Left colon (tissue), 2 donors: Measurements from ENCODE around the gene EEF1B2. TPM values are rescaled to one million over a fixed set of nuclear protein-coding genes. Genes with fewer than 3 reads are reported as not detected.
"Not testable (repeated sequence)": the region's sequence is repeated elsewhere in the genome, so short reads cannot be mapped to it uniquely, and the experiment has no call there.

Experiments used
- ATAC-seq: fragments of 200-7000 bp; cut with Tn5 transposase; one replicate; pipeline ENCODE4 v1.9.1; 2020; ENCODE audit warnings: mild to moderate bottlenecking, moderate library complexity
- DNase-seq, 2 donors: peaks; one replicate each; pipeline ENCODE4 v3.0.0-alpha.2; 2020
- intact Hi-C, 2 donors: fragments of 100-400 bp; cut with DNase I in 1 of 2; cut with micrococcal nuclease in 1 of 2; formaldehyde crosslinking; loops; one replicate each; pipeline versions ENCODE4 v1.11.2 to v1.14.0; 2022; cut with DNase I, micrococcal nuclease
- long read RNA-seq: library from polyadenylated mRNA; unstranded; transcript quantifications from one replicate; pipeline ENCODE4 v2.0.0, GENCODE V29; 2021
- total RNA-seq, 2 donors: library from RNA; stranded (reverse); fragmentation: NEBNext Ultra II Directional; extraction: Animal tissue kit (Norgen Biotek cat#: 25700); gene quantifications; one replicate each; pipeline ENCODE4 v1.2.1, GENCODE V29; 2021
- donor health status: DM: no; HTN: no; CAD: no.
- donor health status: DM: yes; HTN: yes; CAD: no.

EEF1B2 gene
- total RNA-seq, result 100 to 1,000 TPM; 441 to 460 TPM
- long read RNA-seq, transcript EEF1B2-202 (7 exons, 880 nt), result minor isoform, 7 of 212 reads
- long read RNA-seq, transcript EEF1B2-203 (6 exons, 1,098 nt), result major isoform, 172 of 212 reads
- long read RNA-seq, transcript EEF1B2-201 (7 exons, 844 nt), result minor isoform, 29 of 212 reads
- long read RNA-seq, partial matches to known transcripts, result 1 of 212 reads
- long read RNA-seq, other reads (novel, unspliced or antisense), result 3 of 212 reads

DNA sequence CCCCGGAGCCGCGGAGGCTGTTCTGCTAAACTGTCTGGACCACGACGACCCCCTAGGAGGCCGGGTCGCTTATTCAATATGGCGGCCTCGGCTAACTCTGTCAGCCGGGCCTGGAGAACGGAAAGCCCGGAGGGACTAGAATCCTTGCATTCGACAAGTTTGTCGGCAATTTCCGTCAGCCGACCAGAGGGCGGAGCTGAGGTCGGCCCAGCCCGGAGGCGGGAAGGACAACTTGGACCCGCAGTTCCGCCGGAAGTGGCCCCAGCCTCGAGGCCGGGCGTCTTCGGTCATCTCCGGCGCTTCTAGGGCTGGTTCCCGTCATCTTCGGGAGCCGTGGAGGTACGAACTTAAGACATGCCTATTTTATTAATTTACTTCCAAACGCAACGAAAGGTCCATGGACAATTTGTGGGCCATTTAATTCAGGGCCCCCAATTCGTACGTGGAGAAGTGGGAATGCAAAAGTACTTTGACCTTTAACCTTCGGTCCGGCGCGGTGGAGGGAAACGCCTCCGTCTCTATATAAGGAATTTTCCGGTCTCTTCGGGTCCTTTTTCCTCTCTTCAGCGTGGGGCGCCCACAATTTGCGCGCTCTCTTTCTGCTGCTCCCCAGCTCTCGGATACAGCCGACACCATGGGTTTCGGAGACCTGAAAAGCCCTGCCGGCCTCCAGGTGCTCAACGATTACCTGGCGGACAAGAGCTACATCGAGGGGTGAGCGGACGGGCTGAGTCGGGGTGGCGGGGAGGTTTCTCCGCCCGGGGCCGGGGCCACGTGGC lies at the start of gene EEF1B2, which contains the start of gene NDUFS1:
Gene EEF1B2 (plus strand): TSS at position 550 of the 779 bp plus-strand sequence. CDS start 85 bp downstream, at position 635.
Gene NDUFS1 (minus strand): TSS at position 99 of the 779 bp plus-strand sequence. CDS start 5,766 bp downstream, outside the sequence.
- ATAC-seq (peak; percentile 91), DNase-seq (peak; percentile 96 to 97)
- intact Hi-C loops, result loop anchor here in 1 of 2 donors (10.0 kb wide), 1 partner anchor 65 kb away; no protein-coding TSS in a partner anchor

DNA sequence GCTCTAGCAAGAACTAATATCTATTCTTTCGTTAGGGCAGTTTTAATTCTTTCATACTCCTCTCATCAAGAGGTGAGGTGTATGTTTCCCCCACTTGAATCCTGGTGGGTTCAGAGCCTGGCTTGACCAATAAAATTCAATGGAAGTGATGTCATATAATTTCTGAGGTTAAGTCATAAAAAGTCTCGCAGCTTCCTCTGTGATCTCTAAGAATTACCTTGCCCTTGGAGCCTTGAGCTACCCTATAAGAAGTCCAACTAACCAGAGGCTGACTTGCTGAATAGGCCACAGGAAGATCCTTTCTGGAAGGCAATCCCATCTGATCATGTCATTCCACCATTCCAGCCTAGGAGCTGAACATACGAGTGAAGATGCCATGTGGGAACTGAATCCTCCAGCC lies 47.6 kb upstream of the EEF1B2 start:
- DNase-seq (no peak), ATAC-seq (no peak)
- intact Hi-C loops, result no loop called here

DNA sequence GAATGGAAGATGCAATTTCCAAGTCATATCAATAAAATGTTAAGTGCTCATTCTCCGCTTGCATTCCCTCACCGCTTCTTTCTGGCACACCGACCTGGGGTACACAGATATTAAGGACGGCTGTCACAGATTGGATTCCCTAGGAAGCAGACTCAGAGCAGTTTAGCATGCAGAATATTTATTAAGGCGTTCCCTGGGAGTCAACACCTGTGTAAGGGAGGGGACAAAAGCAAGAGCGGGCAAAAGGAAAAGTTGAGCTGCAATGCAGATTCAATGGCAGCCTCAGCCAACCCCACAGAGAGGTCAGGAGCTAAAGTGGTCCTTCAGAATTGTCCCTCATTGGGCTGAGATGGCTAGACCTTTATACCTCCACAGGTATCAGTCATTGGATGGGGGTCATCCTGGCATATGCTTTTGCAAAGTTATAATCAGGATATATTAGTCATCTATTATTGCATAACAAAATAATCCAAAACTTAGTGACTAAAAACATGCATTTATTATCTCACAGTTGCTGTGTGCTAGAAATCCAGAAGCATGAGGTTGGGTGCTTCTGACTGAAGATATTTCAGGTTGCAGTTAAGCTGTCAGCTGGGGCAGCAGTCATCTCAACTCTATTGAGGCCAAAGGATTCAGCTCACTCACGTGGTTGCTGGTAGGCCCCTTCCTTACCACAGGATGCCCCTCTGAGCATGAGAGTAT lies 46.7 kb upstream of the EEF1B2 start:
- ATAC-seq (no peak), DNase-seq (no peak)
- intact Hi-C loops, result no loop called here

DNA sequence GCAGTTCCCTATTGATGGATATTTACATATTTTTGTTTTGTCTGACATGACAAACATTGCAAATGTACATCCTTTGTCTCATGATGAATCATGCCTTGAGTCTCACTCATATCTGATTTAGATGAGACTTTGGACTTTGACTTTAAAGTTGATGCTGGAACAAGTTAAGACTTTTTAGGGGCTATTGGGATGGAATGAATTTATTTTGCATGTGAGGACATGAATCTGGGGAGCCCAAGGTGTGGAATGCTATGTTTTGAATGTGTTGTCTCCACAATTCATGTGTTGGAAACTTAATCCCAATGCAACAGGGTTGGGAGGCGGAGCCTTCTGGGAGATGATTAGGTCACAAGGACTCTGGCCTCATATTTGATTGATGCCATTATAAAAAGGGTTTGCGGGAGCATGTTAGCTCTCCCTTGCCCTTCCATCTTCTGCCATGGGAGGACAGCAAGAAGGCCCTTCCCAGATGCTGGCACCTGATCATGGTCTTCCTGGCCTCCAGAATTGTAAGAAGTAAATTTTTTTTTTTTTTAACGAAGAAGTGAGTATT lies 44.6 kb upstream of the EEF1B2 start:
- no peak for DNase-seq
- peak; percentile 65 for ATAC-seq
- intact Hi-C loops, result no loop called here

DNA sequence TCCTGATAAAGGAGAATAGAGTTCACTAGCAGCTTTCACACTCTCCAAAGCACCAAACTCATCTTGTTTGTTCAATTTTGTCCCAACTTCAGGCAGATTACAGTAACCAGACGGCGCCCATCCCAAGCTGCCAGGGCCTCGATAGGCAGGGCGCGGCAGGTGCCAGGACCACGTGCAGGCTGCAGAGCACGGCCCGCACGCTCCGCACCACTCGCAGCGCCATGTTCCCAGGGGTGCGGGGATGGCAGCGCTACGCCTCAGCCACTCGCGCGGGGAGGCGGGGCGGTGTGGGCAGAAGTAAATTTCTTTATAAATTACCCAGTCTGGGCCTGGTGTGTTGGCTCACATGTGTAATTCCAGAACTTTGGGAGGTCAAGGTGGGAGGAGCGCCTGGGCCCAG lies 43.4 kb upstream of the EEF1B2 start:
- no peak for DNase-seq
- no peak for ATAC-seq
- intact Hi-C loops, result no loop called here

DNA sequence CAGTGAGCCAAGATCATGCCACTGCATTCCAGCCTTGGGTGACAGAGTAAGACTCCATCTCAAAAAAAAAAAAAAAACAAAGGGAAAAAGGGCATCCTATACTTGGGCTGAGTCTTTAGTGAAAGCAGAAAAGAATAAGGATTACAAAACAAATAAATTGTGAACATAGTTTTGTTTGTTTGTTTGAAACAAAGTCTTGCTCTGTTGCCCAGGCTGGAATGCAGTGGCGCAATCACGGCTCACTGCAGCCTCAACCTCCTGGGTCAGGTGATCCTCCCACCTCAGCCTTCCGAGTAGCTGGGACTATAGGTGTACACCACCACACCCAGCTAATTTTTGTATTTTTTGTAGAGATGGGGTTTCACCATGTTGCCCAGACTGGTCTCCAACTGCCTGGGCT lies 37.1 kb upstream of the EEF1B2 start:
- ATAC-seq, DNase-seq, intact Hi-C loops: not testable (repeated sequence)

DNA sequence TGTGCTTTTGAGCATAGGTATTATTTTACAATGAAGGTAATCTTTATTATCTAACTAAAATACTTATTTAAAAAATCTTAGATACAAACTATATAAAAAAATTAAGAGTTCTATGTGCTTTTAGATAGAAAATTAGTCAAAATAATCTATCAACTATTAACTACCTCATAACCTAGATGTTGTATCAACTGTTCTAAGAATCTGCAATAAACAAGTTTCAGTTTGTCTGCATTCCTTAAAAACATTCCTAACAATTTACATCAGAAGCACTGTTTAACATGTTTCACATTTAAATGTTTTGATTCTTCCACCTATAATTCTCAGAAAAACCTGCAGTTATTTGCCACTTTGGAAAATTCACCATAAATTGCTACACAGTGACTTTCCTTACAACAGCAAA lies 33.8 kb upstream of the EEF1B2 start:
- ATAC-seq (no peak), DNase-seq (no peak)
- intact Hi-C loops, result no loop called here

DNA sequence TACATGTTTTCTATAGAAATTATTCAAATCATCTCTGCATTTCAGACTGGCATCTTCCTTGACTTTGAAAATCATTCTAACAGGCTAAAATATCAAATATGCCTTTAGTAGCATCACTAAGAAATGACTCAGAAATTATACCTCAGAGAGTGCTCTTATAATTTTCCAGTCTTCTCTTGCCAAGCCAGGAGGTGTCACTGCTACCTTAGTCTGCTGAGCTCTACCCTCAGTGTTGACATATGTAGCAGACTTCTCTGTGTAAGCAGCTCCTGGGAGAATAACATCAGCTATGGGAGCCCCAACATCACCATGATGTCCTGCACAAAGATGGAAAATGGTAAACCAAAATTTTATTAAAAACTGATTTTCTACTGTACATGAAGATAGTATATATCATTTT lies 32.0 kb upstream of the EEF1B2 start:
- DNase-seq (no peak), ATAC-seq (no peak)
- intact Hi-C loops, result no loop called here

DNA sequence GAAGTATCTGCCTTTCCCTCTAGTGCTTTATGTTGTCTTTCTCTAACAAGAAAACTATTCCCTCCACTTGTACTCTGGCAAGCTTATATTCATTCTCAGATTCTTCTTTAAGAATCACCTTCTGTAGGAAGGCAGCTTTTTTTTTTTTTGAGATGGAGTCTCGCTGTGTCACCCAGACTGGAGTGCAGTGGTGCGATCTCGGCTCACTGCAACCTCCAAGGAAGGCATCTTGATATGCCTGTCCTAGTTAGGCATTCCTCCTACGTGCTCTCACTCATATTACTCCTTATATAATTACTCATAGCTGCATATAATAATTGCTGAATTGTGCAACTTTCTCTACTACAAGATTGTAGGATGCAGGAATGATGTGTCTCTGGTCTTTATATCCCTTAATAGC lies 16.2 kb upstream of the EEF1B2 start:
- ATAC-seq (no peak), DNase-seq (no peak)
- intact Hi-C loops, result no loop called here

DNA sequence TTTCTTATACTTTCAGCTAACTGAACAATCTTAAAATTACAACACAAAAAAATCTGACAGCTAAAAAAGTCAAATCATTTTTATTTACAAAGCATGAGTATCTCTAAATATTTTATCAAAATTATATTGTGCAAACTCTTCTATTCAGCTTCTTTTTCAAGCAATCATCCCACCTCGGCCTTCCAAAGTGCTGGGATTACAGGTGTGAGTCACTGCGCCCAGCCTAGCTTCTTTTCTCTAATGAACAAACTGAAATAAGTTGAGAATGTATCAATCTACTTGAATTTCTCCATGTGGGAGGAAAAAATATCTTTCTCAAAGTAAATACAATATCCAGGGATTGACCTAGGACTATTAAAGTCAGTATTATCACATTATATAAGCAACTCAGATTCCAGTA lies 15.3 kb upstream of the EEF1B2 start:
- ATAC-seq (no peak), DNase-seq (no peak)
- intact Hi-C loops, result no loop called here

DNA sequence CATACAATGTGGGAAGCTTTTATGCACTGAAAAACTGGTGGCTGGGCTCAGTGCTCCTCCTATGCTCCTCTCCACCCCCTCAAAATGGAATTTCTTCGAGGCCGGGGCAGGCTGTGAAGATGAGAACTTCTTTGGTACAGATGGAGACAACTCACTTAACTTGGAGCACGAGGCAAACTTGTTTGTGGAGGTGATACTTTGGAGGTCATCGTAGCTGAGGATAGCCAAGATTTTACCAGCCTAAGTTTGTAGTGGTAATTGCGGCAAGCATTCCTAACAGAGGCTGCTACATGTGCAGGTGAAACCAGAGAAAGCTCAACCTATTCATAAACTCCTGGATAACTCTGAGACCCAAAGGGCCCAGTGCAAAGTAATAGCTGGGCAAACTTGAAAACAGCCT lies 14.0 kb upstream of the EEF1B2 start:
- ATAC-seq (no peak), DNase-seq (no peak)
- intact Hi-C loops, result no loop called here

DNA sequence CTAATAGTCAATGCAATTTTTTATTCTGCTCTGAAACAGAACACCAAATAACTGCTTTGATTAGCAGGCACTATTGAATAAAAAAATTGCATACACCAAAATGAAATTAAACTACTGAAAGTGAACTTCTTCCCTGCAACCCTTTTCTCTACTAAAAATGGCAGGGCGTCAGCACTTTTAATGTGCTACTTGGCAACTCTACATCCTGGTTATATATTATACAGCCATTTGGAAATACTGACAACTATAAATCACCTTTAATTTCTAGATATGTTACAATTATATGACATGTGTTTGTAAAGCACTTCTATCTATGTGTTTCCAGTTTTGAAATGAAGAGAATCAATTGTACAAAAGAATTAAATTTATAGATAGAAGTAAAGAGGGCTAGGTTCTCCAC lies 10.4 kb upstream of the EEF1B2 start:
- peak; percentile 69 for ATAC-seq
- no peak for DNase-seq
- intact Hi-C loops, result no loop called here

DNA sequence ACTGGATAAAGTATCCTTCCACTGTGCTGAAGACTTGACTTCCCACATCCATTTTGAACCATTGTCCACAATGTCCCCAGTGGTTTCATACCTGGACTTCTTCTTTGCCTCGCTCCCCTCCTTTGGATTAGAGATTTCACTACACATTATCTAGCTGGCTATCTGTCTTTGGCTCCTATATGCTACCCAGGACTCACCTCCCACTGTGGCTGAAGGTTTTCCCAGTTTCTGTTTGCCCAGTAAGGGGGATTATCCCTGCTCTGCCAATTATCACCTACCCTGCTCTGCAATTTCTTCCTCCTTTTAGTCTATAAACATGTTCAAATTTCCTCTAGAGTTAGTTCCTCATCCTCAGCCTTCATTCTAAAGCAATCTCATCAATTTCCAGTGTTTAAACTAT lies 9.5 kb upstream of the EEF1B2 start:
- ATAC-seq, result peak; percentile 27
- DNase-seq, result no peak
- intact Hi-C loops, result loop anchor here in 1 of 2 donors (10.0 kb wide), 1 partner anchor 55 kb away; no protein-coding TSS in a partner anchor

DNA sequence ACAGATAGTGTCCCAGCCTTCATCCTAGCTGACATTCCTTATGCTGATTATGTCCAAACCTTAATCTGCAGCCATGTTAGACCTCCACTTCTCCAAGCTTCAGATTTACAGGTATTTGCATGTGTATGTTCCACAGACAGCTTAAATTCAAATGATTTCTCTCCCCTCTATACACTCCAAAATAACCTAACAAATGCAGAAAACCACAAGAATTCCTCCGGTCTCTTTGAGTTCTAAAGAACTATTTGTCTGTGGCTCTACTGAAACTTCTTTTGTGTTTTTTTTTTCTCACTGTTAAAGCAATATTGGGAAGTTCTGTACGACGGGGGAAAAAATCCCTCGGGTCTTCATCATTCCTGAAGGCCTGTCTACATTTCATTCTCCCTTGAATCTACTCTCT lies 9.1 kb upstream of the EEF1B2 start:
- no peak for ATAC-seq
- intact Hi-C loops, result loop anchor here in 1 of 2 donors (10.0 kb wide), 1 partner anchor 56 kb away; no protein-coding TSS in a partner anchor
- DNase-seq, result no peak

DNA sequence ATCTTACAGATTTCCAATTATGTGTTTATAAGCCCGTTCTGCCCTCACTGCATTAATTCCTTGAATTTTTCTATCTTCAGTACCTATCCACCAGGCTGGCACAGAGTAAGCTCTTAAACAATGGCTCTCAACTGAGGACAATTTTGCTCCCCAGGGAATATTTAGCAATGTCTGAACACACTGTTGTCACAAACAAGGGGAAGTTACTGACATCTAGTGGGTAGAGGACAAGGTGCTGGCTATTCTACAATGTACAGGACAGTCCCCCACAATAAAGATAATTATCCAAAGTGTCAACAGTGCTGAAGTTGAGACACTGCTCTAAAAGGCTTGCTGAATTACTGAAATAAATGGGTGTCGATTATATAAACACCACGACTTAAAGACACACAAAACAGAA lies 5.5 kb upstream of the EEF1B2 start:
- intact Hi-C loops, result loop anchor here in 1 of 2 donors (10.0 kb wide), 1 partner anchor 59 kb away; no protein-coding TSS in a partner anchor
- ATAC-seq (peak; percentile 51), DNase-seq (no peak)

DNA sequence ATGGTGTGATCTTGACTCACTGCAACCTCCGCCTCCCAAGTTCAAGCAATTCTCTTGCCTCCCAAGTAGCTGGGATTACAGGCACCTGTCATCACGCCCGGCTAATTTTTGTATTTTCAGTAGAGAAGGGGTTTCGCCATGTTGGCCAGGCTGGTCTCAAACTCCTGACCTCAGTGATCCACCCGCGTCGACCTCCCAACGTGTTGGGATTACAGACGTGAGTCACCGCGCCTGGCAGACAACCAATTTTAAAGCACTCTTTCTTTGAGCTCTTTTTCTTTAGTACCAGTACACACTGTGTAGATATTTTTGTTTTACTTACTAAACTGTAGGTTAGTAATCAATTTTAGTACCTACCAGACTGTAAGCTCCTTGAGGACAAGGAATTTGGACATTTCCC lies 2.7 kb upstream of the EEF1B2 start:
- intact Hi-C loops, result loop anchor here in 1 of 2 donors (10.0 kb wide), 1 partner anchor 62 kb away; no protein-coding TSS in a partner anchor
- not testable (repeated sequence) for DNase-seq, ATAC-seq

DNA sequence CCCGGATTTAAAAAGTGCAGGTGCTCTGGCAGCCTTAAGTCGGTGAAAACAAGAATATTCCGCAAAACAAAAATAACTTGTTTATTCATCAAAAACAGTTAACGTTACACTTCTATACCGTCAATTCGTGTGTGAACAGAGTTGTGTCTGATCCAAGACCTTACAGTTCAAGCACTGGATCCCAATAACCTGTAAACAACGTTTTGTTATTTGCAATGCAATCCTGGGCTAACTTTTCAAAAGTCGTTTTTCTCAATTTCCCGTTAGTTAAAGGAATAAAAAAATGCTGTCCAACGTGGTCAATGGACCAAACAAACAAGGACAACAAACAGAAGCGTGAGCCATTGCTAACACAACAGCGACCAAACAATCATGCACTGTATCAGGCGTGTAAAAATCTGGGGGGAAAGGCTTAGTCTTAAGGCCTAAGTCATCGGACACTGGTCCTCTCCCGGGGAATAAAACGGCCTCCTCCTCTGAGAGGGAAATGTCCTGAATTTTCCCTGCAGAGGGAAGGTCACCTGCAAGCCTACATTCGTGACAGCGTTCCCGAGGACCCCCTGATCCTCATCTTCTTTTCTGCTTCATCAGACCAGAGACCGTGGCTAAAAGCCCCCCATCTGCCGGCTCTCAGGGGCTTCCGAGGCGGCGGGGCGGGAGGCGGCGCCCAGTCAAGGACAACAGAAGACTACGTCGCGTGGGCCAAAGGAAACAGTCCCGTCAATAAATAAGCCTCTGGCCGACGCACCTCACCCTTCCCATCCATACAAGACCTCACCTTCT lies 941 bp upstream of the EEF1B2 start:
- intact Hi-C loops, result loop anchor here in 1 of 2 donors (10.0 kb wide), 1 partner anchor 64 kb away; no protein-coding TSS in a partner anchor
- DNase-seq (no peak), ATAC-seq (peak; percentile 24)

DNA sequence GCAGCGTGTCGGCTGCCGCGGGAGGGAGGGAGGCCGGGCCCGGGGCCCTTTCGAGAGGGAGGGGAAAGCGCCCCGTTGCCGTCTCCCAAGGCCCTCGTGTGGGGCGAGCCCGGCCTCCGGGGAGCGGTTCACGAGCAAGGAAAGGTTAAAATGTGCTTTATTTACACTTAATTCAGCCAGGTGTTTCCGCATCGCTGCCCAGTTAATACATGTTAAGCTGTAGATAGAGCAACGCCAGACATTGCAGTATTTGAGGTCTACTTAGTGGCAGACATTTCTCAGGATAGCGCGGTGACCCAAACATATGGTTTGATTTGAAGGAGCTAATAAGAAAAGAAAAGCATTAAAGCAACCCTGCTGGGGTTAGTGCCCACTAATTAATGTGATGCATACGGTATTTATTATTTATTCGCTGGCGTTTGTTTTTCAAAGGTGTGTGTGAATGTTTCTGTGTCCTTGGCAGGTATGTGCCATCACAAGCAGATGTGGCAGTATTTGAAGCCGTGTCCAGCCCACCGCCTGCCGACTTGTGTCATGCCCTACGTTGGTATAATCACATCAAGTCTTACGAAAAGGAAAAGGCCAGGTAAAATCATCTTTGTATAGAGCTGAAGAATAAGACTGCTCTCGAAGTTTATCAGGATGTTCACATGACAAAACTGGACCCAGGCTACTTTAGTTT lies 571 bp downstream of the EEF1B2 start:
- intact Hi-C loops, result no loop called here
- peak; percentile 58 for ATAC-seq
- peak in 1 of 2 donors; percentile 22 for DNase-seq
